Measurements from ENCODE around the gene ADAMTSL1.

Gene ADAMTSL1

DNA sequence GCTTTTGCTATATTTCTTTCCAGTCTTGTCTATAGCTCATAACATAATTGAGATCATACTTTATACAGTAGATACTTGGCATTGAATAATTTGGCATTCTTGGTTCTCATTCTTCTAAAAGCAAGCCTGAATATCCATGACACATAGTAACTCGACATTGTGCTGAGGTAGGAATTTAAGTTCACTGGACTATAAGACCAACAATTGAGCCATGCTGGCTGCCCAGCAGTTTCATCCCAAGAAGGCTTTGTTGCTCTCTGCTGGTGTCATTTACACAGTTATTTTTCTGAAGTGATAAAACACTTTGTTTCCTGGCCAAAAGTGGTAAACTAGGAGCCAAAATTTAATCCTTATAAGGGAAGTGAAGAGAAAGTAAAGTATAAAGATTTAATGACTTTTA is 192.0 kb downstream of the ADAMTSL1 start:
- DNase-seq (ENCODE audit: low read depth in 2 of 2): no peak

DNA sequence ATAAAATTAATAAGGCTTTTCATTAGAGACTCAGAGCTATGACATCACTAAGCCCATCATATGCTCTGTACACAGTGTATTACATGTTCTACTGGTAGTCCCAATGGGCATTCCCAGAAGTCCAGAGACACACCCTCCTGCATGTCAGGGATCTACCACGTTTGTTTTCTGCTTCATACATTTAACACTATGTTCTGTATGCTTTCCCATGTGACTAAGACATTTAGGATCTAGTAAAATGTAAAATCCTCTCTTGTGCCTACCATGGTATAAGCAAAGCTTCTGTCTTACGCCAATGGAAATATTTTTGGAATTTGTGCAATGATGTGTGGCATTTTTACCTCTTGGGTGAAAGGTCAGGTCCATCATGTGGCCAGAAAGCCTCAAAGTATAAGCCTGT is 192.4 kb downstream of the ADAMTSL1 start:
- DNase-seq (ENCODE audit: low read depth in 2 of 2): no peak

- no peak for DNase-seq (ENCODE audit: low read depth in 2 of 2)
These were observed 193.2 kb downstream of the ADAMTSL1 start for GRCh38 chr9:18666986-18667772.

GRCh38 chr9:18668944-18669343 is 195.0 kb downstream of the ADAMTSL1 start:
- no peak for DNase-seq (ENCODE audit: low read depth in 2 of 2)

DNA sequence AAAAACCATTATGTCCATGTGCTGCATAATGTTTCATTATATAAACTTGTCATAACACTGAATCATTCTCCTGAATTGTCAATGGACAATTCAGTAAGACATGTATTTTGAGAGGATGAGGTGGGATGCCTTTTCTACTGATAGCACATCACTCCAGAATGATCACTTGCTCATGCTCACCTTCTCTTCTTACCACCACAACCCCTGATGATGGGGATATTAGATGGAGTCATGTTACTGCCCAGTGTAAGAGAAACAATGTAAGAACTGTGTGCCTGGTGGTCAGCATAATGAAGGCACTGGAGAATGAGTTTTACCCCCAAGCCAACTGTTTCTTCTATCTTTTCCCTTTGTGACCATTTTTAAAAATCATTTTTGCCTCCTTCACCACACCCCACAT is 198.8 kb downstream of the ADAMTSL1 start:
- no peak for DNase-seq (ENCODE audit: low read depth in 2 of 2)

DNA sequence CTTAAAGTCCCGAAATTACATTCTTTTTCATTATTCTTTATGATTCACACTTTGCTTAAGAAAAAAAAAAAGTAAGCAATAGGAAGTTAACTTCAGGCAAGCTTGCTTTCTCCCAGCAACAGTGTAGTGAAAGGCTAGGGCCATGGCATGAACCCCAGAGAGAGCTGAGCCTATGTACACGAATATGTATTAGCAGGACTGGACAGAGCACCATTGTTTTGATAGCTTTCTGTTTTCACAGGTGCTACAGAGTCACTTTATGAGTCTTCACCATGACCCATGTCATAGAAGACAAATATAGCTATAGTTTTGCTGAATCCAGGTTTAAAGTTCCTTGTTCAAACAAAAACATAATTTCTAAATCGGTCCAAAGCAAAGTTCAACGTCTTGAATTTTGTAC is 199.2 kb downstream of the ADAMTSL1 start:
- no peak for DNase-seq (ENCODE audit: low read depth in 2 of 2)

DNA sequence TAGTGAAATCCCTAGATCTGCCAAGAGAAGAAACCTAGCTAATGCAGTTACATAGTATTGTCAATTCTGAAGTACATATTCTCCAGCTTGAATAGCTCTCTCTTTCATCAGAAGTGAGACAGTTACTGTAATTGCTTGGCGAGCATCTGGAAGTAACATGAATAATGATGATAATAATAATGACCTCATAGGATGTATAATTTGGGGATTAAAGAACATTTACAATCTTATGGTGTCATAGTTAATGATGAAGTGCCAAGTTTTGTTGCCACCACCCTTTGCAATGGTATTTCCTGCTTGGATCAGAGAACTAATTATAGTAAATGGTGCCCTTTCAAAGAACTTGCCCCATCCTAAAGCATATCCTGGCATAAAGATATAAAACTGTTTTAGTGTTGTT is 201.4 kb downstream of the ADAMTSL1 start:
- no peak for DNase-seq (ENCODE audit: low read depth in 2 of 2)

- DNase-seq (ENCODE audit: low read depth in 2 of 2): no peak
These were observed 202.0 kb downstream of the ADAMTSL1 start for GRCh38 chr9:18675973-18676372.

GRCh38 chr9:18676525-18676924 is 202.6 kb downstream of the ADAMTSL1 start:
- no peak for DNase-seq (ENCODE audit: low read depth in 2 of 2)

DNA sequence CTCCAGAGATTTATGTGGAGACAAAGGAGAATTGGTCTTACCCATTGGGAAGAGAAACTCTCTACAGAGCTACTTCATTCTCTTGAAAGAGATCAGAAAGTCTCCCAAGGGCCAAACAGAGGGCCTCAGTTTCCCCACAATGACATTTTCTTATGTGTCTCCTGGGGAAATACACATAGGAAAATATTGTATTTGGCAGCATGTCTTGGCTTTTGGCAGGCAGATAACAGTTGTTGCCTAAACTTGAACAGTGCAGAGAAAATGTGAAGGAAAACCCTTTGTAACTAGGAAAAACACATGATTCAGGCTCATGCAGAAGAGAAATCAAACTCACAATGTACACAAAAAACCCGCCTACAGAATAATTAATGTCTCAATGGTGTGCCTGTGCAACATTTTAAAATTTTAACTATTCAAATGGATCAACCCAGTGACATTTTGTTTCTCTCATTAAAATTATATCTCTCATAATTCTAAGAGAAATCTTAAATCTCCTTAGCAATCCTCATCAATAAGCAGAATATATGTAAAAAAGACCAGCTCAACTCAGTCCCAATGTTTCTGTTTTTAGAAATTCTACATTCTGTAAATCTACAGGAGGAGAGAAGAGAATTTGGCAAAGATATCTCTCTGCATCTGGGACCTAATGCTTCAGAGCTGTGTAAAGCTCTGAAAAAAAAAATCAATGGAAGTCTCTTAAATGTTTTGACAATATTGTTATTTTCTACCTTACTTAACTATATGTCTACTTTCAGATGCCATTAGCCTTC is 205.1 kb downstream of the ADAMTSL1 start:
- no peak for DNase-seq (ENCODE audit: low read depth in 2 of 2)

- DNase-seq (ENCODE audit: low read depth in 2 of 2): no peak
These were observed 209.0 kb downstream of the ADAMTSL1 start for GRCh38 chr9:18682907-18683306.

- no peak for DNase-seq (ENCODE audit: low read depth in 2 of 2)
These were observed 209.4 kb downstream of the ADAMTSL1 start for GRCh38 chr9:18683312-18683711.

DNA sequence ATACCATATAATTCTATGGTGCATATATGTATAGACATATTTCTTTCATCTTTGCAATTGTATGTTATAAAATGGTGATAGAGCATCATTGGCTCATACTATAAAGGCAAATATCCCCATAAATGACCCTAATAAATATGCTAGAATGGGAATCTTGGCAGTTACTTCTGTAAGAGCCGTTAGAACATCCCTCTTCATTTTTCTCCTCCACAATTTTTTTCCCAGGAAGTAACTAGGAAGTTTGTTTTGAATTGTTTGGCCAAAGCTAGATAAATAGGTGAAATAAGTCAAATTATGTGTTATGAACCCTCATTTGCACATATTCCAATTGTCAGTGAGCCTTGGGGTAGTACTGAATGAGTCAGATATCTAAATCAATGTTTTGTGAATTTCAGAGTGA is 209.9 kb downstream of the ADAMTSL1 start:
- DNase-seq (ENCODE audit: low read depth in 2 of 2): no peak

DNA sequence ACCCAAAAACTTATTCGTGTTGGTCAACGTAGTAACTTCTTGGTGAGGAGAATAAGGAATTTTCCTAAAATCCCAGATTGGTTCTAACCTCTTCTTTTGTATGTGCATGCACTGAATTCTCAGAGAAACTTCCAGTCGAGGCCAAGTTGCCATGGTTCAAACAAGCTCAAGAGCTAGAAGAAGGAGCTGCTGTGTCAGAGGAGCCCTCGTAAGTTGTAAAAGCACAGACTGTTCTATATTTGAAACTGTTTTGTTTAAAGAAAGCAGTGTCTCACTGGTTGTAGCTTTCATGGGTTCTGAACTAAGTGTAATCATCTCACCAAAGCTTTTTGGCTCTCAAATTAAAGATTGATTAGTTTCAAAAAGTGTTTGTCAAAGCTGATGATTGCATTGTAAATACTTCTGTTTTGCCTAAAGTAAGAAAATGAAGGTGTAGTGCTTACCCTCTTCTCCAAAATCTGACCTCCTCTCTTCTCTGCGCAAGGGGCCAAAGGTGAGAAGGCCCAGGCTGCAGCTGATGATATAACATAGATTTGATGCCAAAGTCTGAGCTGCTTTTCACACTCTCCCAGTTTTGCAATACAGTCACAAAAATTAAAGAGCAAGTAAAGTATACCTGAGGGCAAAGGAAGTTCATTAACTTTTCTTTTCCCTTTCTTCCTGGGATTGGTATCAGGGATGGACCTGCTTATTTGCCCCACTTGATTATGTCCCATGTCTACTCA is 210.8 kb downstream of the ADAMTSL1 start:
- DNase-seq (ENCODE audit: low read depth in 2 of 2): no peak

DNA sequence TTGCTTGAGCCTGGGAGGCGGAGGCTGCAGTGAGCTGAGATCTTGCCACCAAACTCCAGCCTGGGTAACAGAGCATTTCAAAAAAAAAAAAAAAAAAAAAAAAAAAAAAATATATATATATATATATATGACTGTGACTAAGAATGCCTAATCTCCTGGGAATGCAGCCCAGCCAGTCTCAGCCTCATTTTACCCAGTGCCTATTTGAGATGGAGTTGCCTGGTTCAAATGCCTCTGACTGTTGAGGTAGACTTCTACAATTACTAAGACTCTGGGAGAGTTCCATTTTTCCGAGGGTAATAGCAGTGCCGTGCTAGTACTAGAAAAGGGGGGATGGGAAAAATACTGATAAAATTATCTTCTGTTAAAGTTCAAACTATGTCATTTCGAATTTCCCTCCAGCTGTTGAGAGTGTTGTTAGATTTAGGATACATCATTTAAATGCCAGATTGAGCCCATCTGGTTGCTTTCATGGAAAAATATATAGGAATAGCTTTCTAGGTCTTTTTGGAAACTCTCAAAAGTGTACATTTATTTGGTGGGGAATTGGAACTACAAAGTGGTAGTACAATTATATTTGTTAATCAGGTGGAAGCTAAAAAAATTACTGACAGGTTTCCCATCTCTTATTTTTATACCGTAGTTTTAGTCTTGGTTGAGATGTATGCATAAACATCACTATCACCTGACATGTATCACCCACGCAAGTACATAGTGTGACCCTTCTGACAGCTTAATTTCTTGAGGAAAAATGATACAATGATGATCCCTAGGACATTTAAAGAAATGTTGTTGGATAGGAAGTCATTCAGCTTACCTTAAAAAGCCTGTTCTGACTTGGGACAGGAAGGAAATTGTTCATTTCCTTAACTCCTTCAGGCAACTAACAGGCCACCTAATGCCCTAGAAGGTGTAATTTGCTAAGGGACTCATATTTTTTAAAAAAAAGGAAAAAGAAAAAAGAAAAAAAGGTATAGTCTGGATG is 214.9 kb downstream of the ADAMTSL1 start:
- no peak for DNase-seq (ENCODE audit: low read depth in 2 of 2)

GRCh38 chr9:18689921-18690320 is 216.0 kb downstream of the ADAMTSL1 start:
- DNase-seq (ENCODE audit: low read depth in 2 of 2): no peak

DNA sequence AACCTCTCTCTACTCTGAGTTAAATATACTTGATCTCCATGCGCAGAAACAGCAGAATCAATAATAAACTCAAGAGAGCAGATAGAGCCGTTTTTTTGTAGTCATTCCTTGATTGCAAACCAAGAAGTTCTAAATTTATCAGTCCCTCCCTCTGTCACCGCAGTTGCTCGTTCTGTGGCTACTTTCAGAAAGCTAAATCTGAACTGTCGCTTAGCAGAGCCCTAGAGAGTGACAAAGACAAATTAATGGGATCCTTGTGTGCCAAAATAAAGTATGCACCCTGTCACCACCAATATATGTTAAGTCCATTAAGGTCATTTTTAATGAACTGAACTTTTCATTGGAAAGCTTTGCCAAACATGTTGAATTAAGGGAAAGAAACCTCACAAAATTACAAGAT is 218.3 kb downstream of the ADAMTSL1 start:
- no peak for DNase-seq (ENCODE audit: low read depth in 2 of 2)

GRCh38 chr9:18692962-18693361 is 219.0 kb downstream of the ADAMTSL1 start:
- no peak for DNase-seq (ENCODE audit: low read depth in 2 of 2)

- DNase-seq (ENCODE audit: low read depth in 2 of 2): no peak
These were observed 221.2 kb downstream of the ADAMTSL1 start for GRCh38 chr9:18694959-18695668.

DNA sequence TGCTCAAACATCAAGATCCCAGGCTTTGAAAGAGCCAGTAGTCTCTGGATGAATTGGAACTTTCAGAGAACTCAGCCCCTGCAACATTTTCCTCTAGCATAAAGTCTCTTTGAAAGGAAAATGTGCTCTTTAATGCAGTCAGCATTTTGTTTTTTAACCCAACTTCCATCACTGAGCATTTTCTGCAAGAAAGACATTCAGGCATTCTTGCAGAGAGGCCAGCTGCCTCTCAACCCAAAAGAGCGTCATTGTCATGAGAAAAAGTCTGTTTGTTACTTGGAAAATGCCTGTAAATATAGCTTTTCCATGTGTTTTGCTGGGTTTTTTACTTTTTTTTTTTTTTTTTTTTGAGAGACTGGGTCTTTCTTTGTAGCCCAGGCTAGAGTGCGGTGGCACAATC is 225.0 kb downstream of the ADAMTSL1 start:
- no peak for DNase-seq (ENCODE audit: low read depth in 2 of 2)

DNA sequence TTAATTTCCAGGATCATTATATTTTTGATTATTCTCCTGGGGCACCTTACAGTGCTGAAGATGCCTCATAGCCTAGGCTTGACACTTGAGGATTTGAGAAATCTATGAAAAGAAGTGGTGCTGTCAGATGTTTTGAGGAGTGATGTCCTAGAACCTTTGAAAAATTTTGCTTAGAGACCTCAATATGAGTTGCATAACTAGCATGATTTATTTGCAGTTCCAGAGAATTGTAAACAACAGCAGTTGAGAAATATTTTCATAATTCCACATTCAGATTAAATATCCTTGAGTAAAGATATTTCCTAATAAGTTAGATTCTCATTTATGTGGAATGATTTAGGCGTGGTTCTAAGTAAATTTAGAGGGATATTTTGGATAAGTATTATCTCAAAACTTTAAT is 225.8 kb downstream of the ADAMTSL1 start:
- DNase-seq (ENCODE audit: low read depth in 2 of 2): no peak
